Thoracic aorta (tissue), 2 donors: ENCODE measurements around the gene NFIA. TPM values are rescaled to one million over a fixed set of nuclear protein-coding genes. Genes with fewer than 3 reads are reported as not detected.

Experiments used
- ATAC-seq: fragments of 150-250 bp; one replicate; pipeline ENCODE4 v1.8.0; 2017; ENCODE audit warnings: low read depth; ENCODE audit not compliant: insufficient number of reproducible peaks, low FRiP score
- DNase-seq: peaks from one replicate; pipeline ENCODE4 v3.0.0-alpha.2; 2020; ENCODE audit warnings: low spot score
- H3K27ac ChIP-seq, 2 donors: fragments of 200-600 bp; sonication (generic); 1 replicate in 1 of 2; 2 replicates in 1 of 2; pipeline ENCODE4 v1.5.1; 2016; ENCODE audit warnings: mild to moderate bottlenecking in 2 of 2, moderate library complexity in 2 of 2
- H3K27me3 ChIP-seq: fragments of 200-600 bp; sonication (generic); replicated peaks from 2 replicates; pipeline ENCODE4 v1.6.0; 2016; ENCODE audit warnings: mild to moderate bottlenecking; ENCODE audit not compliant: insufficient read depth
- H3K36me3 ChIP-seq: fragments of 200-600 bp; sonication (generic); one replicate; pipeline ENCODE4 v1.5.1; 2016
- H3K4me1 ChIP-seq, 2 donors: fragments of 200-600 bp; sonication (generic); 1 replicate in 1 of 2; 2 replicates in 1 of 2; pipeline versions ENCODE4 v1.5.1 to v1.6.0; 2016; ENCODE audit warnings: low read depth in 2 of 2, mild to moderate bottlenecking in 1 of 2; ENCODE audit not compliant: control insufficient read depth in 1 of 2
- H3K4me3 ChIP-seq: fragments of 200-600 bp; sonication (generic); 2 replicates; pipeline ENCODE4 v1.5.1; 2016; ENCODE audit warnings: mild to moderate bottlenecking
- H3K9me3 ChIP-seq: fragments of 200-600 bp; sonication (generic); 2 replicates; pipeline ENCODE4 v1.5.1; 2016
- total RNA-seq, 2 donors: library from RNA; depleted of rRNA; stranded (reverse); fragments of >200 nt; gene quantifications; one replicate each; pipeline versions ENCODE4 v1.1.0 to v1.2.3, GENCODE V29; 2016
- TF ChIP-seq, protein P1 (sequence below): fragments of 200-600 bp; sonication (generic); IDR thresholded peaks from one replicate; pipeline ENCODE4 v1.5.1; 2019; ENCODE audit warnings: antibody characterized with exemption

NFIA gene
- total RNA-seq, 2 donors from 2014 or later: 99.8 to 118 TPM

DNA sequence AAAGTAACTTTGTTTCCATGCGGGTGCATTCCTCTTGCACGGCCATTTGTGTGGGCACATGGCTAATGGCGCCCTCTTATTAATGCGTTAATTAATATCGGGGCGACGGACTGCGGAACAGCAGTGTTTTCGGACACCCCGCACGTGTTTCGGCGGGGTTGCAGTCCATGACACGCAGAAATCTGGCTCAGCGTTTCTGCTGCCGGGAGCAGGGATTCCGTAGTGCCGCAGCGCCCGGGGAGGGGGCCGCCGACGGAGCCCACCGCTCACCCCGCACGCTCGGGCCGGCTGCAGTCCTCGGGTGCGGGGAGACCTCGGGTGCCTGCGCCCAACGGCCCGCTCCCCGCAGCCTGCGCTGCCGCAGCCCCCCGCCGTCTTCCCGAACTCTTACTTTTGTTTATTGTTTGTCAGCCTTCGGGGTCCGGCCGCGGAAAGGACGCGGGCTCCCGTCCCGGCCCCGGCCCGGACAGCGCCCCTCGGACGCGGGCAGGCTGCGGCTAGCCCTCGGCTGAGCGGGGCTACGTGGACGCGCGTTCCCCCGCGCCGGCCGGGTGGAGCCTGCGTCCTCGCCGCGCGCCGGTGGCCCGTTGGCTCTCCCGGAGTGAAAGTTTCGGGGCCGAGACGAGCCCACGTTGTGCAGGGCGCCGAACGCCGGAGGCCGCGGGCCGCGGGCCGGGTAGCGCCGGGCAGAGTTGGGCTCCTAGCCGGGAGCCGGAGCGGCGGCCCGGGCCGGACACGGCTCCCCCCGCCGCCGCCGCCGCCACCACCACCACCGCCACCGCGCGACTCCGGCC lies 849 bp downstream of the NFIA start:
- ATAC-seq: no peak
- TF ChIP-seq, protein P1, sequence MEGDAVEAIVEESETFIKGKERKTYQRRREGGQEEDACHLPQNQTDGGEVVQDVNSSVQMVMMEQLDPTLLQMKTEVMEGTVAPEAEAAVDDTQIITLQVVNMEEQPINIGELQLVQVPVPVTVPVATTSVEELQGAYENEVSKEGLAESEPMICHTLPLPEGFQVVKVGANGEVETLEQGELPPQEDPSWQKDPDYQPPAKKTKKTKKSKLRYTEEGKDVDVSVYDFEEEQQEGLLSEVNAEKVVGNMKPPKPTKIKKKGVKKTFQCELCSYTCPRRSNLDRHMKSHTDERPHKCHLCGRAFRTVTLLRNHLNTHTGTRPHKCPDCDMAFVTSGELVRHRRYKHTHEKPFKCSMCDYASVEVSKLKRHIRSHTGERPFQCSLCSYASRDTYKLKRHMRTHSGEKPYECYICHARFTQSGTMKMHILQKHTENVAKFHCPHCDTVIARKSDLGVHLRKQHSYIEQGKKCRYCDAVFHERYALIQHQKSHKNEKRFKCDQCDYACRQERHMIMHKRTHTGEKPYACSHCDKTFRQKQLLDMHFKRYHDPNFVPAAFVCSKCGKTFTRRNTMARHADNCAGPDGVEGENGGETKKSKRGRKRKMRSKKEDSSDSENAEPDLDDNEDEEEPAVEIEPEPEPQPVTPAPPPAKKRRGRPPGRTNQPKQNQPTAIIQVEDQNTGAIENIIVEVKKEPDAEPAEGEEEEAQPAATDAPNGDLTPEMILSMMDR: no peak

DNA sequence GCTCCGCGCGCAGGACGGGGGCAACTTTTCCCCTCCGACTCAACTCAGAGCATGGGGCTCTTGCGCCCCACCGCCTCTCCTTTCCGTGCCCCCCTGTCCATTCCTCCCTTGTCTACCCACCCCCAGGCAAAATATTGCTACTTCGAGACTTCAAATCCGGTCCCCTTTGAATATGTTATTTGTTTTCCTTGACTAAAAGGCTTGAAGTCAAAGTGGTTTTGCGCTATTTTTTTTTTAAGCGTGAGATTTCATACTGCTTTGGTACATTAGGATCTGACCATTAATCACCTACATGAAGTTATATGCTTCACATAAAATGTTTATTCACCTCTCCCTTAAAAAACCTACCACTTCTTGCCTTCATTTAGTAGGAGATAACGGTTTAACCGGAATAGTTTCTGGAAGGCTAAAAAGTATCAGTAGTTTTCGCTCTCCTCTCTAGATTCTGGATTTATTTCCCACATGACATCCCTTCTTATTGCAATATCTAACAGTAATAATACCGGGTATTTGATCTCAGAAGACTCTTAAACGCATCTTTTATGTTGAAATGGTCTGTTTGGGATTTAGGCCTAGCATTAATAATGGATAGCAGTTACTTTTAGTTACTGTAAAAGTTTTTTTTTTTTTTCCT lies 1.6 kb downstream of the NFIA start:
- no peak for ATAC-seq
- Histone ChIP-seq H3K4me3 (peak overlapping the region; percentile 96), H3K27me3 (no peaks in the 10 kb centered on the region), H3K4me1 (peaks cover 22 to 31% of the 10 kb centered on the region in 2 donors), H3K27ac (peak overlapping the region; percentile 94), H3K9me3 (no peaks in the 10 kb centered on the region), H3K36me3 (peaks cover 7% of the 10 kb centered on the region)
- DNase-seq: no peak
- TF ChIP-seq, protein P1: no peak

More for the DNA sequence above, 849 bp downstream of the NFIA start:
- H3K4me1 ChIP-seq: peaks cover 23 to 32% of the 10 kb centered on the region in 2 donors
- no peaks in the 10 kb centered on the region for H3K9me3 ChIP-seq
- no peaks in the 10 kb centered on the region for H3K27me3 ChIP-seq
- DNase-seq: no peak
- H3K4me3 ChIP-seq: peak overlapping the region; percentile 96
- peaks cover 2% of the 10 kb centered on the region for H3K36me3 ChIP-seq
- H3K27ac ChIP-seq: peak overlapping the region; percentile 94

DNA sequence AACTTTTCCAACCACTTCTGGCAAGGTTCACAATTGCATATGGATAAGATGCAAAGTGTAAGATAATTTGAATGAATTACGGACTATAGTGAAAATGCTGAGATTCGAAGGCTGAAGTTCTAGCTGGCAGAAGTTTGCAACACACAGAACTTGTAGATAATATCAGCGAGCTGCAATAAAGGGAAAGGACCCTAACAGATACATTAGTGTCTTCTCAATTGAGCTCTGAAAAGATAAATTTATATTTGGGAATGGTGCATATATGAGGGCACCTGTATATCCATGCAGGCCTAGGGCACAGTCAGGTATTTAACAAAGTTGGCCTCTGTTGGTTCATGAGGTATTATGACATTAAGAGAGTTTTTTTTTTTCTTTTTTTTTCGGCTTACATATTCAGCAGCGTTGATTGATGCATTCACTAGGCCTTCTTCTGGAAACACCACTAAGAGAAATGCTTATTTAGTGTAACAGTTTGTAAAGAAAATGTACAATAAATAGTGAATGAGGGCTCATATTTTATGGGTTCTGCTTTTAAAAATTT lies 2.2 kb downstream of the NFIA start:
- DNase-seq: no peak
- Histone ChIP-seq H3K36me3 (peaks cover 7% of the 10 kb centered on the region), H3K9me3 (no peaks in the 10 kb centered on the region), H3K27ac (peak overlapping the region; percentile 94), H3K27me3 (no peaks in the 10 kb centered on the region), H3K4me3 (peak overlapping the region; percentile 96), H3K4me1 (peaks cover 16 to 31% of the 10 kb centered on the region in 2 donors)
- TF ChIP-seq, protein P1: no peak
- ATAC-seq: no peak

DNA sequence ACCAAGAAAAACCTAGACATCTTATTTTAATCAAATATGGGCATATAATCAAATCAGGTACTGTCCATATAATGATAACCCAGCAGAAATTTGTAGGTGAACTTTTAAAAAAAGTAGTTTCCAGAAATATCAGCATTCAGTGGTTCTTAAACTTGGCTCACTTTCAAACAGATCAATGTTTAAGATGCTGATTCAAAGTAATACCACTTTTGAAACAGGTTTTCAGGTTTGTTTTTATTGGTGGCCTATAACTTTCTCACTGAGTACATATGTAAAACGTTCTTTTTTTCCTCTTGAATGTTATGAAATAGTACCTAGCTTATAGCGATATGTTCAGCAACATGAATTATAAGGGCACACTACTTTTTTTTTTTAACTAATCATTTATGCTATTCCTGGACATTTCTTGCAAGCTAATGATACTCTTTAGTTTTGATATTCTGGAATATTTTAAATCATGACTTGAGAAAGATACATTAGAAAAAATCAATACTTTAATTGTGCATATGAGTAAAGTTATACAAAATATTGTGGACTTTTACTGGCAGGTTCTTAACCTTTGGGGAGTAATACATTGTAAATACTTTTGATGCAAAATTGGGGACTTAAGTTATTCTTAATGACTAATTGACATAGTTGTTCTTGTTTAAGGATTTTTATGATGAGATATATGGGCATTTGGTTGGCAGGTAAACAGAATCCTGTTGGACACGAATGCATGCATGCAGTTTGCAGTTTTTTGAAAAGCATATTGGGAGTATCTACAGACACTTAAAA lies 3.0 kb downstream of the NFIA start:
- H3K27me3 ChIP-seq: no peaks in the 10 kb centered on the region
- H3K4me3 ChIP-seq: peak overlapping the region; percentile 96
- no peak for DNase-seq
- H3K4me1 ChIP-seq: peaks cover 21 to 35% of the 10 kb centered on the region in 2 donors
- TF ChIP-seq, protein P1: no peak
- no peak for ATAC-seq
- H3K27ac ChIP-seq: peak overlapping the region; percentile 94
- H3K36me3 ChIP-seq: peaks cover 7% of the 10 kb centered on the region
- H3K9me3 ChIP-seq: no peaks in the 10 kb centered on the region
